GM18861 (cell line): ENCODE results near the gene CNTN5.

ENCODE experiments used
- ATAC-seq: cut with Tn5 transposase; IDR thresholded peaks from one replicate; pipeline ENCODE4 v1.9.1; 2021; ENCODE audit not compliant: unreplicated experiment

The CNTN5 gene

DNA sequence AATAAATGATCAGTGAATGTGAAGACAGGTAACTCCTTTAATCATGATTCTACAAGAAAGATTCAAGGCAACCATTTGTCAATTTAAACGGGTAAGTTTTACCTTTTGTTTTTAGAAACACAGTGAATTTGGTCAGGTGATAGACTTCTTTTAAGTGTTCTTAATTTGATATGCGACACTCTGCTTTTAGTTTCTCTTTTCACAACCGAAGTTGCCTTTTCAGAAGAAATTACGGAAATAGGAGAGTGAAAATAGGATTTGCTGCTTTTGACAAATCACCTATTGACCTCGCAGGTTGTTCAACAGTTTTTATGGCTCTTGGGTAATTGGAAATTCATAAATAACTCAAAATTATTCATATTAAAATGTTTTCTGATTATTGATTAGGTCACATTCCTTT is 142.1 kb downstream of the CNTN5 start:
- ATAC-seq, result no peak

DNA sequence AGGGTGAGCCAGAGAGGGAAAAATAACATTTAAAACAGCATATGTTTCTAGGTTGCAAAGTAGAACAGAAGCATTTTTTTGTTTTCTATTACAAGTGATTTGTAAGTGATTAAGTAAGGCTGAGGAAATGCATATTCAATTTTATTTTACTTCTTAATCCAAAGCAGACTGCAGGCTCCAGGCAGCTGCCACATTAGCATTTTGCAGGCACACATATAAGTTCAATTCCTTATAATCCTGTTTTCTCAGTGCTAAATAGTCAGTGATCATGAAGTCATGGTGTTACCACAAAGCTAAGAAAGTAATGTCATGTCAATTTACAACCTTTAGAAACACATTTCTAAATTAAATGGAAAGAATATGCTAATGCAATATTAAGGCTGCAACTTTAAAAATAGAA is 149.8 kb downstream of the CNTN5 start:
- no peak for ATAC-seq

GRCh38 chr11:99171330-99171729 is 150.6 kb downstream of the CNTN5 start:
- no peak for ATAC-seq

- no peak for ATAC-seq
These were observed 155.7 kb downstream of the CNTN5 start for GRCh38 chr11:99176430-99176829.

GRCh38 chr11:99177446-99177845 is 156.7 kb downstream of the CNTN5 start:
- ATAC-seq, result no peak

DNA sequence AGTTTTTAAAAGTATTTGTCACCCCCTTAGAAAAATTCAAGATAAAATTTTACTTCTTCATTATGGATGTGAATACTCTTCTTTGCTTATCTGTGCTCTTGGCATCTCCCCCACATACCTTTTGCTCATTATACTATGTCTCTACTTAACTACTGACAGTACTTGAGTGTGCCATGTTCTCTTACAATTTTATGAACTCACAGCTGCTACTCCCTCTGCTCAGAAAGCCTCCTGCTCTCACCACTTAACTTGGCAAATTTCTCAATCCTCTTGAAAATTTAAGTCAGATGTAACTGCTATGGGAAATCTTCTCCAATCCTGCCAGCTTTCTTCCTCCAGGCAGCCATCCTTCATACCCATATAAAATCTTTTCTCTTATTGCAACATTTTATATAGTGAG is 163.4 kb downstream of the CNTN5 start:
- ATAC-seq, result no peak

- ATAC-seq, result no peak
These were observed 167.5 kb downstream of the CNTN5 start for GRCh38 chr11:99188221-99188620.

DNA sequence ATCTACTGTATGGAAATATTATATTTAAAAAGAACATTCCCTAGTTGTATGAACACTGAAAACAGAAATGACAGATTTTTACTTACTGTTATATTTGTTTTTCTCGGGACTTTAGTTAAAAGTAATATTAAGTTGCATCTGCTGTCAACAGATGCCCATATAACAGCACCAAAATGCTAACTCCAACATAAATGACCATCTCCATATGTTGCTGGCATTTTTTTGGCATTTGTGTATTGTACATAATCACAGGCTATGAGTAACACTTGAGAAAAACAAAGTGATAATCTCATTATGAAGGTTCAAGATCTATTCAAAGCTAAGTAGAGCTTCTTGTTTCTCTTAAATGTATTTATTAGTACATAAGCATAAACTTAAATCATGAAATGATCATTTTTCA is 172.0 kb downstream of the CNTN5 start:
- no peak for ATAC-seq

- ATAC-seq, result no peak
These were observed 176.7 kb downstream of the CNTN5 start for GRCh38 chr11:99197477-99197876.

- ATAC-seq, result no peak
These were observed 177.5 kb downstream of the CNTN5 start for GRCh38 chr11:99198215-99198614.

DNA sequence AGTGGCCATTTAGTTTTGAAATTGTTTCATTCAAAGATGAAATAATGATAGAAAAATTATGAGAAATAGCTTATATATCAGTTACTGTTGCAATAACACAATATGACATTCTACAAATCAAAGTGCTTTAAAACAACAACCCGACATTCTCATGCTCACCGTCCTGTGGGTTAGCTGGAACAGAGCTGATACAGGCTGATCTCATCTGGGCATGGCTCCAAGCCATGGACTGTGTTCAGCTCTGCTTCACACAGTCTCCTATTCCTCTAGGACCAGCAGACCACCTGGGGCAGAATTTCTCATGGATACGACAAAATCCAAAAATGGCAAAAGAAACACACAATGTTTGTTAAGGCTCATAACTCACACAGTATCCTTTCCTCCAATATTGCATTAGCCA is 178.6 kb downstream of the CNTN5 start:
- ATAC-seq, result no peak

GRCh38 chr11:99200720-99201119 is 180.0 kb downstream of the CNTN5 start:
- no peak for ATAC-seq

GRCh38 chr11:99208813-99209212 is 188.1 kb downstream of the CNTN5 start:
- ATAC-seq, result no peak

- ATAC-seq, result no peak
These were observed 208.8 kb downstream of the CNTN5 start for GRCh38 chr11:99229544-99229943.

DNA sequence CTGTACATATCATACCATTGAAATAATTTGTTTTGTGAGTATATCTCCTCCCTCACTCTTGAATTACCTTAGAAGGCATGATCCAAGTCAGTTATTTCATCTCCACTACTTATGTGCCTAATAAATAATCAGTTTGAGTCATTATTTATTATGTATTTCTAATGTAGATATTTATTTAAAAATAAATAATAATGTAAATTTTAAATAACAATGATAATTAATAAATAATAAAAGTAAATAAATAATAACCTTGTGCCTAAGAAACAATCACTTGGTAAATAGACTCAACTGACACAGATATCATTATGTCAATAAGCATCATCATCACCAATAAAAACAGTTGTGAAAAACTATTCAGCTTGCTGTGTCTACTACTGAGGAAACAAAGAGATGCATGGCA is 213.8 kb downstream of the CNTN5 start:
- ATAC-seq, result no peak

GRCh38 chr11:99238401-99238800 is 217.7 kb downstream of the CNTN5 start:
- ATAC-seq, result no peak

DNA sequence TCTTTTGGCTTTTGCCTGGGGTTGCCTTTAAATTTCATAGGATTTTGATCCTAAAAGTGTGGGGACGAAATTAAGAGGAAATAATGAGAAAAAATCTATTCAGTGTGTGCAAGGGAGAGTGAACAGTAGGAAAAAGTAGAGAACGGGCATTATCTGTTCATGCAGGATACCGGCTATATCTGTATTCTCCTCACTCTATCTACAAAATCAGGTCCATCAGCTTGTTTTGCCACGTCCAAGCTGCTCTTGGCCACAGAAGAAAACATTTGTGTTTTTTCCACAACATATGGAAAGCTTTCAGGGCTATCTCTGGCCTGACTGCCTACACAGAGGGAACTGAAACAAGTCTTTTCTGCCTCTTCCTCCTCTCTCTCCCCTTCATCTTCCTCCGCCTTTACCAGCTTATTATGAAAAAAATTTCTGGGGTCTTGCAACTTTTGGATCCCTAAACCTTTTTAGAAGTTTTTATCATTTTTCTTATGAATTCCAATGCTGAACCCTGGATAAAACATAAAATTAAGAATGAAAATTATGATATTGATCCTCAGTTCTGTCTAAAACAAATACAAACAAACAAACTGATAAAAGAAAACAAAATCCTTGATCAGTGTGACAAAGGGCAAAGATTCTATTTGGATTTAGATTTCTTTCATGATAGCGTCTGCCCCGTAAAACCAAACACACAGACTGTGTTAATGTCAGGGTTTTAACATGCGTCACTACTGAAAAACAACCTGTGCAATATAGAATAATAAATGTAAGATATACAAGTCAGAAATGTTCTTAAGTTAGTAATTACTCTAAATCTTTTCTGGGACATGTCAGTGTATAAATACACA is 219.7 kb downstream of the CNTN5 start:
- ATAC-seq, result no peak

GRCh38 chr11:99241066-99241465 is 220.3 kb downstream of the CNTN5 start:
- ATAC-seq, result no peak

GRCh38 chr11:99244613-99245012 is 223.9 kb downstream of the CNTN5 start:
- ATAC-seq, result no peak

- ATAC-seq, result no peak
These were observed 225.4 kb downstream of the CNTN5 start for GRCh38 chr11:99246199-99246598.

DNA sequence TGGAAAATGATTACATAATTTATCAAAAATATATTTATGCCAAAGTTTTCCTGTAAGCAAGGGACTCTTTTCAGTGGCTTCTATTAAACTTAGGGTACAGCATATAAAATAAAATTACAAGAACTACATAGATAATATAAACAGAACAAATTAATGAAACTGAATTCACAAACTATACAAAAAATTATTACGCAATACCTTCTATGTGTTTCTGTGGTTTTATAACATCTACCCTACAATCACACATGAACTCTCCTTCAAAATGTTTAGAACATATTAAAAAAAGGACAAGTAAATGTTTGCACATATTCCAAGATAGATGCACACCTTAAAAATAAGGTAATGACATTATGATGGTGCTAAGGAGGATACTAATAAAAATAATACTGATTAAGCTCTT is 235.9 kb downstream of the CNTN5 start:
- ATAC-seq, result no peak

GRCh38 chr11:99257131-99257530 is 236.4 kb downstream of the CNTN5 start:
- no peak for ATAC-seq

GRCh38 chr11:99260696-99261095 is 239.9 kb downstream of the CNTN5 start:
- ATAC-seq, result no peak
